Nucleus accumbens (tissue), 56 donors: ENCODE measurements around the gene ELMO3.

Source experiments
- DNase-seq, 56 donors: peaks; one replicate each; lab custom pipeline; 2025; lab: John Stamatoyannopoulos, UW

The ELMO3 gene

GRCh38 chr16:67199011-67199807 lies at the start of gene ELMO3:
Gene ELMO3, plus strand, starts transcription at chr16:67199131. Its CDS starts 196 bp downstream, at chr16:67199327.
- DNase-seq: no peak

GRCh38 chr16:67149276-67150046 lies 49.5 kb upstream of the ELMO3 start:
- no peak for DNase-seq

GRCh38 chr16:67150047-67150832 lies 48.7 kb upstream of the ELMO3 start:
- peak in 9 of 56 donors; percentile 27 to 66 (median 55) for DNase-seq

GRCh38 chr16:67150833-67151396 lies 48.0 kb upstream of the ELMO3 start, which contains the start of gene B3GNT9:
Gene B3GNT9, minus strand, starts transcription at chr16:67150998. Its CDS starts 513 bp downstream, at chr16:67150485.
- peak in 39 of 56 donors; percentile 20 to 83 (median 56) for DNase-seq

GRCh38 chr16:67151431-67152097 lies 47.4 kb upstream of the ELMO3 start:
- DNase-seq: no peak

GRCh38 chr16:67154578-67155294 lies 44.2 kb upstream of the ELMO3 start:
- DNase-seq: peak in 1 of 56 donors; percentile 4

GRCh38 chr16:67155295-67156142 lies 43.4 kb upstream of the ELMO3 start:
- DNase-seq: peak in 45 of 56 donors; percentile 29 to 83 (median 63)

GRCh38 chr16:67156143-67156844 lies 42.6 kb upstream of the ELMO3 start:
- no peak for DNase-seq

GRCh38 chr16:67157106-67157748 lies 41.7 kb upstream of the ELMO3 start:
- no peak for DNase-seq

- DNase-seq: no peak
Measured at GRCh38 chr16:67157892-67158635, 40.9 kb upstream of the ELMO3 start.

GRCh38 chr16:67158637-67159600 lies 40.0 kb upstream of the ELMO3 start:
- DNase-seq: peak in 1 of 56 donors; percentile 61

GRCh38 chr16:67161595-67162058 lies 37.3 kb upstream of the ELMO3 start:
- DNase-seq: no peak

GRCh38 chr16:67162506-67163163 lies 36.3 kb upstream of the ELMO3 start:
- DNase-seq: peak in 1 of 56 donors; percentile 65
